Lower lobe of right lung (tissue), 2 donors: ENCODE results near the gene CREG1. TPM values are rescaled to one million over a fixed set of nuclear protein-coding genes. Genes with fewer than 3 reads are reported as not detected.

Experiments used
- ATAC-seq, 2 donors: fragments of 200-7000 bp; cut with Tn5 transposase; one replicate each; pipeline ENCODE4 v1.9.1; 2020 to 2022; ENCODE audit warnings: mild to moderate bottlenecking in 2 of 2, moderate library complexity in 2 of 2
- DNase-seq: peaks from one replicate; pipeline ENCODE4 v3.0.0-alpha.2; 2020
- H3K27ac ChIP-seq: fragments of 200-600 bp; one replicate; pipeline ENCODE4 v1.8.0; 2022
- H3K27me3 ChIP-seq: fragments of 200-600 bp; one replicate; pipeline ENCODE4 v1.8.0; 2022; ENCODE audit warnings: low read depth
- H3K36me3 ChIP-seq: fragments of 200-600 bp; one replicate; pipeline ENCODE4 v1.8.0; 2022; ENCODE audit warnings: mild to moderate bottlenecking
- H3K4me1 ChIP-seq: fragments of 200-600 bp; one replicate; pipeline ENCODE4 v1.8.0; 2022
- H3K4me3 ChIP-seq: fragments of 200-600 bp; one replicate; pipeline ENCODE4 v1.8.0; 2022; ENCODE audit warnings: mild to moderate bottlenecking
- H3K9me3 ChIP-seq: fragments of 200-600 bp; one replicate; pipeline ENCODE4 v1.8.0; 2022
- intact Hi-C: fragments of 100-400 bp; cut with DNase I; formaldehyde crosslinking; loops from one replicate; pipeline ENCODE4 v1.11.0; 2022
- total RNA-seq: library from RNA; stranded (reverse); fragmentation: NEBNext Ultra II Directional; extraction: Animal tissue kit (Norgen Biotek cat#: 25700); gene quantifications from one replicate; pipeline ENCODE4 v1.2.1, GENCODE V29; 2021
- TF ChIP-seq, protein P1 (sequence below): fragments of 200-600 bp; IDR thresholded peaks from one replicate; pipeline ENCODE4 v1.8.0; 2022; ENCODE audit warnings: antibody characterized with exemption, mild to moderate bottlenecking
- donor health status: DM: no; HTN: yes; CAD: no; lungs with severe emphysema.

CREG1 gene
- total RNA-seq, 1 donor from 2014 or later: 161 TPM

DNA sequence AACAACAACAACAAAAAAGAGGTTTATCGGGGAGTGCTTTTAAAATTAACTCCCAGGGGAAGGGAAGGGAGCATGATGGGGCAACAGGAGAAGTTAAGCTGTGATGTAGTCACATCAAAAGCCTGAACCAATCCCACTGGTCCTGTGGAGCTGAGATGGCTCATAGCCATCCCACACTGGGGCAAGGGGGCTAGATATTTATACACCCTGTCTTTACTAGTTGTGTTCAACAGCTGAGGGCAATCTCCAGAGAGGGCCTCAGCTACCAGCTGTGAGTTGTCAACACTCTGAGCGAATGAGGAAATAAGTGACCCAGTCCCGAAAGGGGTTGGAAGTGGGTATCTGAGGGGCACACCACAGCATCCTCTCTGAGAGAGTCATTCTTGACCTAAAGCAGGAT is 31.0 kb upstream of the CREG1 start:
- Histone ChIP-seq H3K36me3 (no peaks in the 10 kb centered on the region), H3K27me3 (no peaks in the 10 kb centered on the region), H3K27ac (no peak overlapping the region), H3K4me1 (no peaks in the 10 kb centered on the region), H3K4me3 (no peak overlapping the region), H3K9me3 (no peaks in the 10 kb centered on the region)
- ATAC-seq (no peak), DNase-seq (no peak)
- intact Hi-C loops: no loop called here
- TF ChIP-seq, protein P1, sequence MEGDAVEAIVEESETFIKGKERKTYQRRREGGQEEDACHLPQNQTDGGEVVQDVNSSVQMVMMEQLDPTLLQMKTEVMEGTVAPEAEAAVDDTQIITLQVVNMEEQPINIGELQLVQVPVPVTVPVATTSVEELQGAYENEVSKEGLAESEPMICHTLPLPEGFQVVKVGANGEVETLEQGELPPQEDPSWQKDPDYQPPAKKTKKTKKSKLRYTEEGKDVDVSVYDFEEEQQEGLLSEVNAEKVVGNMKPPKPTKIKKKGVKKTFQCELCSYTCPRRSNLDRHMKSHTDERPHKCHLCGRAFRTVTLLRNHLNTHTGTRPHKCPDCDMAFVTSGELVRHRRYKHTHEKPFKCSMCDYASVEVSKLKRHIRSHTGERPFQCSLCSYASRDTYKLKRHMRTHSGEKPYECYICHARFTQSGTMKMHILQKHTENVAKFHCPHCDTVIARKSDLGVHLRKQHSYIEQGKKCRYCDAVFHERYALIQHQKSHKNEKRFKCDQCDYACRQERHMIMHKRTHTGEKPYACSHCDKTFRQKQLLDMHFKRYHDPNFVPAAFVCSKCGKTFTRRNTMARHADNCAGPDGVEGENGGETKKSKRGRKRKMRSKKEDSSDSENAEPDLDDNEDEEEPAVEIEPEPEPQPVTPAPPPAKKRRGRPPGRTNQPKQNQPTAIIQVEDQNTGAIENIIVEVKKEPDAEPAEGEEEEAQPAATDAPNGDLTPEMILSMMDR: no peak

DNA sequence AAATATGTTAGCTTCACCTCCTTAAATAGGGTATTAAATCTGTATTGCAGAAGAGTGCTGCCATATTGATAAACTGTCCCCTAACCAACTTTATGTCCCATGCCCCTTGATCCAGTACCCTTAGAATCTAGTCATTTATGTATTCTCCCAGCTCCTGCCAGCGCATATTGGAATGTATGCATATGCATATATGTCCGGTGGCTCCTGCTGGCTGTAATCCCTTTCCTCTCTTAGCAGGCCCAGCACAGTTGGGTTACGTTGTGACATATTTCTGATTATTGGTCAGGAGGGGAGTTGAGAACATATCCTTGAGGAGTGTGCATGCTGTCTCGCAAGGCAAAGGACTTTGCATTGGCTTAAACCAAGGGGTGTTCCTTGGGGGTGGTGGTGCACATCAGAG is 29.2 kb upstream of the CREG1 start:
- intact Hi-C loops: no loop called here
- DNase-seq (no peak), ATAC-seq (no peak)
- TF ChIP-seq, protein P1: no peak
- Histone ChIP-seq H3K27ac (no peak overlapping the region), H3K27me3 (no peaks in the 10 kb centered on the region), H3K4me1 (no peaks in the 10 kb centered on the region), H3K9me3 (no peaks in the 10 kb centered on the region), H3K36me3 (no peaks in the 10 kb centered on the region), H3K4me3 (no peak overlapping the region)

DNA sequence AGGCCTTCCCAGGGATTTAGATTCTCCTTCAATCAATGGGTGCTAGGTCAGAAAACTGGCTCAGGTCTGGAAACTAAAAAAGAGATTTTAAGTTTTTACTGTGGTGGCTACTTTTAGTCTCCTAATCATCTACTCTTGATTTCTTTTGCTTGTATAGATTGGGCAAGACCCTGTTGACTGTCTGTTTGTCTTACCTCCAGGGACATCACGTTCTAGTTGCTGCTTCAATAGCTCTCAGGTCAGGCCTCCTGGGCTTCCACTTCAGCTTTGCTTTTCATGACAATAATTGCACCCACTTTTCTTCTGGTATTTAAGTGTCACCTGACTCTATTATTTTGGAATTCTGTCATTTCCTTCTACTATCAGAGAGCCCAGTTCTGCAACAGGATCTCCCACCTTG is 28.5 kb upstream of the CREG1 start:
- H3K27me3 ChIP-seq: no peaks in the 10 kb centered on the region
- H3K27ac ChIP-seq: no peak overlapping the region
- H3K36me3 ChIP-seq: no peaks in the 10 kb centered on the region
- ATAC-seq: no peak
- intact Hi-C loops: no loop called here
- H3K9me3 ChIP-seq: no peaks in the 10 kb centered on the region
- no peak overlapping the region for H3K4me3 ChIP-seq
- DNase-seq: no peak
- no peaks in the 10 kb centered on the region for H3K4me1 ChIP-seq
- TF ChIP-seq, protein P1: no peak

DNA sequence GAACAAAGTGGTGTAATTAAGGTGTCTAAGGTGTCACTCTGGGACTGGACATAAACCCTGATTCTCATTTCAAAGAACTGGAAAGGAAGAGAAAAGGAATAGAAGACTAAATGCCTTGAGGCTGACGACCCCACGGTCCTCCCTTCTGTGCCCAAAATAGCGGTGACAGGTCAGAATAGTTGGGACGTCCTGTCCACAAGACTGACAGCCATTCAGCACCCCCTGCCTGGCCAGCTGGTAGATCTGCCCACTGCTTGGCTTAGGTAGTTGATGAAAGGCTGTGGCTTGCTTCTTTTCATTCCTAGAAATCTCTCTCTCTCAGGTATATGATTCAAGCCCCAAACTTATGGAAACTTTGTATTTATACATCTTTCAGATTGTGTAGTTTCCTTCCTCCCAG is 26.4 kb upstream of the CREG1 start:
- H3K36me3 ChIP-seq: no peaks in the 10 kb centered on the region
- H3K4me3 ChIP-seq: no peak overlapping the region
- no peak for ATAC-seq
- intact Hi-C loops: no loop called here
- no peak overlapping the region for H3K27ac ChIP-seq
- no peaks in the 10 kb centered on the region for H3K27me3 ChIP-seq
- H3K4me1 ChIP-seq: no peaks in the 10 kb centered on the region
- DNase-seq: no peak
- no peaks in the 10 kb centered on the region for H3K9me3 ChIP-seq
- TF ChIP-seq, protein P1: no peak

DNA sequence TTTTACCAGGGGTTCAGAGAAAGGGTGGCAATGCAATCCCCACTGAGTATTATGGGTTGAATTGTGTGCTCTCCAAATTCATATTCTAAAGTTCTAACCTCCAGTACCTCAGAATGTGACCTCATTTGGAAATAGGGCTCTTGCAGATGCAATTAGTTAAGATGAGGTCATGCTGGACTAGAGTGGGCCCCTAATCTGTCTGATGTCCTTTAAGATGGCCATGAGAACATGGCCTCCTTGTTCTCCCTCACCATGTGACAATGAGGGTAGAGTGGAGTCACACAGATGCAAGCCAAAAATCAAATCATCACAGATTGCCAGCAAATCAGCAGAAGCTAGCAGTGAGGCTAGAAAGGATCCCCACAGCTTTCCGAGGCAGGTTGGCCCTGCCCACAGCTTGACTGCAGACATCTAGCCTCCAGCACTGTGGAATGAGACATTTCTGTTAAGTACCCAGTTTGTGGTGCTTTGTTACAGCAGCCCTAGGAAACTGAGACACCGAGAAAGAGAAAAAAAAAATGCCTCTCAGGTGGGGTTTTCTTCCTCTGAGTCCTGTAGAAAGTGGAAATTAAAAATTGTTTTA is 25.5 kb upstream of the CREG1 start:
- no peaks in the 10 kb centered on the region for H3K4me1 ChIP-seq
- H3K9me3 ChIP-seq: no peaks in the 10 kb centered on the region
- H3K36me3 ChIP-seq: no peaks in the 10 kb centered on the region
- ATAC-seq (no peak), DNase-seq (no peak)
- H3K4me3 ChIP-seq: no peak overlapping the region
- H3K27me3 ChIP-seq: no peaks in the 10 kb centered on the region
- TF ChIP-seq, protein P1: no peak
- H3K27ac ChIP-seq: no peak overlapping the region
- intact Hi-C loops: no loop called here

DNA sequence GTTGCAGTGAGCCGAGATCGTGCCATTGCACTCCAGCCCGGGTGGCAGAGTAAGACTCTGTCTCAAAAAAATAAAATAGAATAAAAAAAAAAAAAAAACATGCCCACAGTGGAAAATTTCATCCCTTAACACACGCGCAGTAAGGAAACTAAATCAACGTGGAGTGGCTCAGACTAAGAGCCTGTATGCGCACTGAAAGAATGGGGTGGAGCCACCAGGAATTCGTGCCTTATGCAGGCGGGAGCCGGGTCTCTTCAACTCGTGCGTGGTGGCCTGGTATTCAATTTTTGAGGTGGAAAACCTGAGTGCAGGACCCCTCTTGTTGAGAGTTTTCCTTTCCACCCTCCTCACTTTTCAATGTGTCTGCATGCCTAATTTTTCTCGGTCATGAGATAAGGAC is 22.1 kb upstream of the CREG1 start:
- TF ChIP-seq, protein P1: no peak
- no peaks in the 10 kb centered on the region for H3K4me1 ChIP-seq
- no peak overlapping the region for H3K4me3 ChIP-seq
- H3K9me3 ChIP-seq: no peaks in the 10 kb centered on the region
- intact Hi-C loops: no loop called here
- DNase-seq: no peak
- H3K27me3 ChIP-seq: no peaks in the 10 kb centered on the region
- peak; percentile 48 for ATAC-seq
- H3K27ac ChIP-seq: no peak overlapping the region
- no peaks in the 10 kb centered on the region for H3K36me3 ChIP-seq
